NCI-H2171 treated with DMSO at 0.1 percent for 48 hours (cell line): ENCODE measurements around the gene ELAVL2.
"Not testable (repeated sequence)": the region's sequence is repeated elsewhere in the genome, so short reads cannot be mapped to it uniquely, and the experiment has no call there.

Experiments
- DNase-seq: peaks from one replicate; lab custom pipeline; 2025; lab: John Stamatoyannopoulos, UW

ELAVL2 gene

GRCh38 chr9:23723048-23723447 lies 103.0 kb downstream of the ELAVL2 start:
- not testable (repeated sequence) for DNase-seq

GRCh38 chr9:23721466-23721865 lies 104.6 kb downstream of the ELAVL2 start:
- no peak for DNase-seq

GRCh38 chr9:23717505-23717904 lies 108.5 kb downstream of the ELAVL2 start:
- DNase-seq: no peak

GRCh38 chr9:23707249-23707648 lies 118.8 kb downstream of the ELAVL2 start:
- DNase-seq: peak; percentile 58

GRCh38 chr9:23702311-23702922 lies 123.6 kb downstream of the ELAVL2 start:
- no peak for DNase-seq

- no peak for DNase-seq
These were observed 124.7 kb downstream of the ELAVL2 start for GRCh38 chr9:23701291-23701690.

- no peak for DNase-seq
These were observed 125.7 kb downstream of the ELAVL2 start for GRCh38 chr9:23700359-23700758.

GRCh38 chr9:23698161-23698560 lies 127.9 kb downstream of the ELAVL2 start:
- no peak for DNase-seq

- DNase-seq: no peak
These were observed 130.5 kb downstream of the ELAVL2 start for GRCh38 chr9:23695572-23695971.

- DNase-seq: no peak
These were observed 132.7 kb downstream of the ELAVL2 start for GRCh38 chr9:23693374-23693773.

- DNase-seq: no peak
These were observed 139.1 kb downstream of the ELAVL2 start for GRCh38 chr9:23686896-23687295.

GRCh38 chr9:23686257-23686656 lies 139.8 kb downstream of the ELAVL2 start:
- DNase-seq: no peak

GRCh38 chr9:23683611-23684061 lies 142.4 kb downstream of the ELAVL2 start:
- no peak for DNase-seq

- DNase-seq: no peak
These were observed 143.1 kb downstream of the ELAVL2 start for GRCh38 chr9:23682891-23683431.

GRCh38 chr9:23682352-23682751 lies 143.7 kb downstream of the ELAVL2 start:
- DNase-seq: no peak

GRCh38 chr9:23677446-23677845 lies 148.6 kb downstream of the ELAVL2 start:
- DNase-seq: no peak

GRCh38 chr9:23674016-23674585 lies 151.9 kb downstream of the ELAVL2 start:
- peak; percentile 4 for DNase-seq

- peak; percentile 68 for DNase-seq
These were observed 153.9 kb downstream of the ELAVL2 start for GRCh38 chr9:23672151-23672550.

GRCh38 chr9:23669776-23670175 lies 156.3 kb downstream of the ELAVL2 start:
- DNase-seq: peak; percentile 72

- no peak for DNase-seq
These were observed 160.4 kb downstream of the ELAVL2 start for GRCh38 chr9:23665635-23666034.

GRCh38 chr9:23665051-23665450 lies 161.0 kb downstream of the ELAVL2 start:
- no peak for DNase-seq

GRCh38 chr9:23663946-23664345 lies 162.1 kb downstream of the ELAVL2 start:
- no peak for DNase-seq

GRCh38 chr9:23663536-23663935 lies 162.5 kb downstream of the ELAVL2 start:
- no peak for DNase-seq

GRCh38 chr9:23663125-23663524 lies 162.9 kb downstream of the ELAVL2 start:
- DNase-seq: no peak
